ENCODE results near the gene NOM1. TPM values are rescaled to one million over a fixed set of nuclear protein-coding genes. Genes with fewer than 3 reads are reported as not detected.

NOM1 gene
- total RNA-seq, 2 donors from 2014 or later, result 12.7 to 21.4 TPM

DNA sequence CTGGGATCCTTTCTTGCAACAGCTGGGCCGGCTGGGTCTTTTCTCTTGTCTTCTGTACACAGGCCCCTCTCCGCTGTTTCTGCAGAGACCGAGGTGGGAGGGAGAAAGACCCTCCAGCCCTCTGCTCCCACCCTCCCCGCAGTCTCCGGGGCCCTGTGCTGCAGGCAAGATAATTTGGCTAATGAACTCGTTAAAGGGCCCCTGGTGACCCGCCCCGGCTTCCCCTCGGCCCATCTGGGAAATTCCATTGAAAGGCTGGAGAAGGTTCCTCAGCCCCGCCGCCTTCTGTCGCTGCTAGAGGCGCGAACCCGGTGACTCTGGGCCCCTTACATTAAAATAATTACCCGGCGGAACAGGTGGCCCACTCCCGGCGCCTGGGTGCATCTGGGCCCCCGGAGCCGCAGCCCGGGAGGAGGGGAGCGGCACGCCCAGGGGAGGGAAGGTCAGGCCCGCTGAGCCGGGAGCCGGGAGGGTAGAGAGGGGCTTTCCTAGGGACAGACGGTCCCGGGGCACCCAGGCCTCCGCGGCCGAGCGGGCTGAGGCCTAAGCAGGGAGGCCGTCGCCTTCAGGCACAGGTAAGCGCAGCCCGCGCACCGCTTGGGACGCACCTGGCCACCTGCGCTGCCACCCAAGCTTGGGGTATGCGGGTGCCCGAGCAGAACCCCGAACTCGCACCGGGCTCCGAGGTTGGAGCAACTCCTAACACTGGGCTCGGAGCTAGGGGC is 68.3 kb downstream of the NOM1 start:
- Histone ChIP-seq H3K9ac (ENCODE audit: low read depth in 2 of 2, low read length in 2 of 2) (no peak overlapping the region), H3K4me3 (no peak overlapping the region), H3K36me3 (no peaks in the 10 kb centered on the region), H3K4me1 (peaks cover 23% of the 10 kb centered on the region), H3K27me3 (peaks cover 77% of the 10 kb centered on the region), H3K9me3 (no peaks in the 10 kb centered on the region), H3K27ac (no peak overlapping the region)
- no peak for TF ChIP-seq CTCF (IDR thresholded peaks at IDR 0.05)
- DNase-seq, result no peak
- intact Hi-C loops (cut with DNase I), result no loop called here

GRCh38 chr7:157018328-157018996 is 69.0 kb downstream of the NOM1 start:
- Histone ChIP-seq H3K4me3 (no peak overlapping the region), H3K9me3 (no peaks in the 10 kb centered on the region), H3K9ac (ENCODE audit: low read depth in 2 of 2, low read length in 2 of 2) (no peak overlapping the region), H3K4me1 (peaks cover 23% of the 10 kb centered on the region), H3K36me3 (no peaks in the 10 kb centered on the region), H3K27me3 (peaks cover 81% of the 10 kb centered on the region), H3K27ac (no peak overlapping the region)
- no peak for DNase-seq
- TF ChIP-seq CTCF (IDR thresholded peaks at IDR 0.05), result no peak
- intact Hi-C loops (cut with DNase I), result no loop called here

- Histone ChIP-seq H3K4me3 (no peak overlapping the region), H3K27ac (no peak overlapping the region)
- peak; percentile 22 for DNase-seq
Observed at GRCh38 chr7:157018997-157019608, 69.6 kb downstream of the NOM1 start.

DNA sequence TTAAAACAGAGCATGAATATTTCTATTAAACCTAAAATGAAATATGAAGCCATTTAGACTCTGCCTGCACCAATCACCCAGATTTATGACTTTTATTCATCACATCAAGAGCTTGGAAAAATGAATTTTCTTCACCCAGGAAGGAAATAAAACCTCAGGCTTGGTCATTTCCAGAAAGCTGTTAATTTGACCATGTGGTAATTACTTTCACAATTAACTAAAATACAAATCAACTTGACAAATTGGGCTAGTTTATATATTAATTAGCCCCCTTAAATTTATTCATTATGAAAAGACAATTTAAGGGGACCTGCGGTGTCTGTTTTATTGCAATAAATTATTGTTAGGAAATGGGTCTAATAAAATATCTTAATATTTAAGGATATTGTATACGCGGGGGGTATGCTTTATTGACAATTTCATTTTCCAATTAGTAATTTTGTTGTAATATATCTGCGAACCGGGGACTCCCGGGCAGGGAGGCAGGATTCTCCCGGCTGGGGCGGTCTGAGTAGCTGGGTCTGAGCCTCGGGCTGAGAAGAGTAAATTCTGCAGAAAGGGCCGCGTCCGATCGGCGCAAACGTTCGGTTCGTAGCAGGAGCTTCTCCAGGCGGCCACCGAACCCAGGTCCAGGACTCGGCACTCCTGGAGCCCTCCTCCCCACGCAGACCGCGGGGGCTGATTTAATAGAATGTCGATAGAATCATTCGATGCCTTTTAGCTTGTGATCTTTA is 70.4 kb downstream of the NOM1 start:
- H3K9me3 ChIP-seq, result no peaks in the 10 kb centered on the region
- no peak overlapping the region for H3K27ac ChIP-seq
- TF ChIP-seq CTCF (IDR thresholded peaks at IDR 0.05), result no peak
- H3K4me3 ChIP-seq, result no peak overlapping the region
- no peak for DNase-seq
- H3K9ac ChIP-seq (ENCODE audit: low read depth in 2 of 2, low read length in 2 of 2), result no peak overlapping the region
- peaks cover 23% of the 10 kb centered on the region for H3K4me1 ChIP-seq
- intact Hi-C loops (cut with DNase I), result no loop called here
- H3K36me3 ChIP-seq, result no peaks in the 10 kb centered on the region
- peaks cover 90% of the 10 kb centered on the region for H3K27me3 ChIP-seq

More at GRCh38 chr7:157018997-157019608, 69.6 kb downstream of the NOM1 start:
- TF ChIP-seq CTCF (IDR thresholded peaks at IDR 0.05), result no peak
- intact Hi-C loops (cut with DNase I), result no loop called here
- no peaks in the 10 kb centered on the region for H3K36me3 ChIP-seq
- no peak overlapping the region for H3K9ac ChIP-seq (ENCODE audit: low read depth in 2 of 2, low read length in 2 of 2)
- no peaks in the 10 kb centered on the region for H3K9me3 ChIP-seq
- H3K27me3 ChIP-seq, result peaks cover 86% of the 10 kb centered on the region
- peaks cover 23% of the 10 kb centered on the region for H3K4me1 ChIP-seq

GRCh38 chr7:157020514-157021070 is 71.1 kb downstream of the NOM1 start:
- Histone ChIP-seq H3K4me1 (peaks cover 23% of the 10 kb centered on the region), H3K9me3 (no peaks in the 10 kb centered on the region), H3K4me3 (no peak overlapping the region), H3K27me3 (peaks cover 95% of the 10 kb centered on the region), H3K9ac (ENCODE audit: low read depth in 2 of 2, low read length in 2 of 2) (no peak overlapping the region), H3K27ac (no peak overlapping the region), H3K36me3 (no peaks in the 10 kb centered on the region)
- peak; percentile 16 for DNase-seq
- intact Hi-C loops (cut with DNase I), result no loop called here
- TF ChIP-seq CTCF (IDR thresholded peaks at IDR 0.05), result no peak

Measured in colonic mucosa (tissue), 4 donors.